Activated T-cell treated with anti-CD3 and anti-CD28 coated beads, Interleukin-2, amount 50 U/mL, for 1 hour (primary cell): ENCODE results near the gene TNIP2.
"Not testable (repeated sequence)": the region's sequence is repeated elsewhere in the genome, so short reads cannot be mapped to it uniquely, and the experiment has no call there.

Experiments
- DNase-seq: peaks from one replicate; pipeline ENCODE4 v3.0.0-alpha.2; 2020

The TNIP2 gene

GRCh38 chr4:2743518-2744445 is 12.4 kb downstream of the TNIP2 start:
- no peak for DNase-seq

- no peak for DNase-seq
These were observed 13.2 kb downstream of the TNIP2 start for GRCh38 chr4:2742823-2743517.

- no peak for DNase-seq
These were observed 13.9 kb downstream of the TNIP2 start for GRCh38 chr4:2742081-2742822.

GRCh38 chr4:2741626-2742025 is 14.5 kb downstream of the TNIP2 start:
- DNase-seq, result no peak

GRCh38 chr4:2738296-2738695 is 17.8 kb downstream of the TNIP2 start:
- DNase-seq, result not testable (repeated sequence)

GRCh38 chr4:2735869-2736268 is 20.3 kb downstream of the TNIP2 start:
- no peak for DNase-seq

GRCh38 chr4:2734612-2735011 is 21.5 kb downstream of the TNIP2 start:
- DNase-seq, result no peak

GRCh38 chr4:2733844-2734574 is 22.1 kb downstream of the TNIP2 start:
- DNase-seq, result no peak

GRCh38 chr4:2733001-2733843 is 22.9 kb downstream of the TNIP2 start:
- DNase-seq, result no peak

GRCh38 chr4:2732526-2732925 is 23.6 kb downstream of the TNIP2 start:
- DNase-seq, result no peak

GRCh38 chr4:2731907-2732317 is 24.2 kb downstream of the TNIP2 start:
- no peak for DNase-seq

GRCh38 chr4:2729533-2729875 is 26.6 kb downstream of the TNIP2 start:
- DNase-seq, result no peak

- no peak for DNase-seq
These were observed 27.2 kb downstream of the TNIP2 start for GRCh38 chr4:2728806-2729532.

- DNase-seq, result no peak
These were observed 27.9 kb downstream of the TNIP2 start for GRCh38 chr4:2728221-2728620.

- not testable (repeated sequence) for DNase-seq
These were observed 29.3 kb downstream of the TNIP2 start for GRCh38 chr4:2726881-2727280.

GRCh38 chr4:2725380-2725779 is 30.8 kb downstream of the TNIP2 start:
- DNase-seq, result no peak

- DNase-seq, result no peak
These were observed 32.4 kb downstream of the TNIP2 start for GRCh38 chr4:2723751-2724150.

- no peak for DNase-seq
These were observed 34.1 kb downstream of the TNIP2 start for GRCh38 chr4:2722033-2722432.

- DNase-seq, result no peak
These were observed 34.5 kb downstream of the TNIP2 start for GRCh38 chr4:2721586-2721985.

GRCh38 chr4:2716236-2716635 is 39.9 kb downstream of the TNIP2 start:
- DNase-seq, result no peak

GRCh38 chr4:2715426-2715825 is 40.7 kb downstream of the TNIP2 start:
- DNase-seq, result no peak
